GM12873 (cell line): ENCODE results near the gene CWF19L1.
A peak's percentile ranks its signal among the peaks of the same experiment; 100 is the strongest.

Experiments
- TF ChIP-seq, protein P1 (sequence below): IDR thresholded peaks from 2 replicates; pipeline ENCODE4 v1.5.1; 2012; ENCODE audit warnings: low read depth, mild to moderate bottlenecking, moderate library complexity, low read length, control low read depth; ENCODE audit not compliant: insufficient read depth; ENCODE audit errors: missing control alignments

The CWF19L1 gene

DNA sequence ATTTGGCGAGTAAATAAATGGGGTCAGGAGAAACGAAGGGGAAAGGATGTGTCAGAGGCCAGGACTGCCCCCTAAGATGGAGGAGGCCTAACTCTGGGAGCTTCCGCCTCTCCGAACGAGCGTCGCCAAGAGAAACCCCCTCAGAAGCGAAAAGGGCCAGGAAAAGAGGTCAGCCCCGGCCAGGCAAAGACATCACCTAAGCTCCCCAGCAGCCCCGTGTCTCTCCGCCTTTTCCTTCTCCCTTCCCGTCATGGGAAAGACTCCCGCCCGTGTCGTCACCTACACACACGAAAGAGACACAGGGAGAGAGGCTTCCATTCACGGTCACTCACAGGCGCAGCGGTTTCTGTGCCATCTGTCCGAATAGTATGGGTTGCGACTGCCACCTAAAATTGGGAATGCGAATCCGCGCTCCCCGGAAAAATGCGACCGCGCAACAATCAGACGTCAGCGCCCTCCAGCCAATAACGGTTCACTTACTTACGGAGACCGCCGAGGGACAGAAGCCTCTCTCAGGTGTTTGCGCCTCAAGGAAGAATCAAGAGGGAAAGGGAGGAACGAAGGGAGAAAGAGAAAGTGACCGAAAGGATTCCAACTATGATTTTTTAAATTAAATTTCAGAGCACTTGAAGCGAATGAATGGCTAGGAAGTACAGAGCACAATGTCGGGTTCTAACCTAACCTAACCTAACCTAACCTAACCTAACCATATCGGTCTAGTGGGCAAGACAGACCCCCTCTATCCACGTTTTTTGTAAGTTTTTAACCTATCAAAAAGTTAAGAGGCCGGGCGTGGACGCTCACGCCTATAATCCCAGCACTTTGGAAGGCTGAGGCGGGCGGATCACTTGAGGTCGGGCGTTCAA lies at the start of gene CWF19L1:
CWF19L1 (minus strand) TSS at position 400 of the 866 bp plus-strand sequence; CDS start at position 355, 45 bp downstream.
- TF ChIP-seq, protein P1, sequence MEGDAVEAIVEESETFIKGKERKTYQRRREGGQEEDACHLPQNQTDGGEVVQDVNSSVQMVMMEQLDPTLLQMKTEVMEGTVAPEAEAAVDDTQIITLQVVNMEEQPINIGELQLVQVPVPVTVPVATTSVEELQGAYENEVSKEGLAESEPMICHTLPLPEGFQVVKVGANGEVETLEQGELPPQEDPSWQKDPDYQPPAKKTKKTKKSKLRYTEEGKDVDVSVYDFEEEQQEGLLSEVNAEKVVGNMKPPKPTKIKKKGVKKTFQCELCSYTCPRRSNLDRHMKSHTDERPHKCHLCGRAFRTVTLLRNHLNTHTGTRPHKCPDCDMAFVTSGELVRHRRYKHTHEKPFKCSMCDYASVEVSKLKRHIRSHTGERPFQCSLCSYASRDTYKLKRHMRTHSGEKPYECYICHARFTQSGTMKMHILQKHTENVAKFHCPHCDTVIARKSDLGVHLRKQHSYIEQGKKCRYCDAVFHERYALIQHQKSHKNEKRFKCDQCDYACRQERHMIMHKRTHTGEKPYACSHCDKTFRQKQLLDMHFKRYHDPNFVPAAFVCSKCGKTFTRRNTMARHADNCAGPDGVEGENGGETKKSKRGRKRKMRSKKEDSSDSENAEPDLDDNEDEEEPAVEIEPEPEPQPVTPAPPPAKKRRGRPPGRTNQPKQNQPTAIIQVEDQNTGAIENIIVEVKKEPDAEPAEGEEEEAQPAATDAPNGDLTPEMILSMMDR = no peak

DNA sequence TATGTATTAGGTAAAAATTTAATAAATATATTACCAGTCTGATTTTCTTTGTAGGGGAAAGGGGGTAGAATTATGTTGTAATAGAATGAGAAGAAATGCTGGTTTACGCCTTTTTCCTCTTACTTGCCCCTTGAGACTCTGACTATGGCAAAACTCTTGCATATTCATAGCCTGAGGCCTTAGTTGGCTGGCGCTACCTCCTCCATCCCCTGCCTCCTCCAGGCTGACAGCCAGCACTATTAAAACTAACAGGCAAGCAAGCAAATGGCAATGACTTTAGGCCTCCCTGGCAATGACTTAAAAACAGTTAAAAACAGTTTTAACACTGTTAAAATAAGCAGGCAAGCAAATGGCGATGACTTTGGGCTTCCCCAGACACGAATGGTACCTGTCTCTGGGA lies 48.2 kb upstream of the CWF19L1 start:
- TF ChIP-seq, protein P1 = no peak

DNA sequence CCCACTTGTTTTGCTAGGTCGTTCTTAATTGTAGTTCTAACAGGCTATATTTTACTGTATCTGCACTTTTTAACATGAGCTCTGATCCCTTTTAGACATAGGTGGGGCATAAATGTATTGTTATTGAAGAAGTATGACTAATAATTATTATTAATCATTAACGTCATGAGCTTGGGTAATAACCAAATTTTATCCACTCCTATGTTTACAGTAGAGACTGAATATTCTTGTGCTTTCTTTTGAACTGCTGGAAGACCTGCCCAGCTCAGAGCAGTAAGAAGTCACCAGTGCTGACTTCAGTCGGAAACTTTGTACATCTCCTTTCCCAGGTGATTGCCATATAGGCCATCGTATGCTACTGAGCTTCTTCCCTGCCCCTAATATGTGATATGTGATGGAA lies 43.9 kb upstream of the CWF19L1 start:
- TF ChIP-seq, protein P1 = no peak

- TF ChIP-seq, protein P1 = no peak
Observed at GRCh38 chr10:100307684-100308083, 40.2 kb upstream of the CWF19L1 start.

- TF ChIP-seq, protein P1 = no peak
Observed at GRCh38 chr10:100306861-100307260, 39.4 kb upstream of the CWF19L1 start.

DNA sequence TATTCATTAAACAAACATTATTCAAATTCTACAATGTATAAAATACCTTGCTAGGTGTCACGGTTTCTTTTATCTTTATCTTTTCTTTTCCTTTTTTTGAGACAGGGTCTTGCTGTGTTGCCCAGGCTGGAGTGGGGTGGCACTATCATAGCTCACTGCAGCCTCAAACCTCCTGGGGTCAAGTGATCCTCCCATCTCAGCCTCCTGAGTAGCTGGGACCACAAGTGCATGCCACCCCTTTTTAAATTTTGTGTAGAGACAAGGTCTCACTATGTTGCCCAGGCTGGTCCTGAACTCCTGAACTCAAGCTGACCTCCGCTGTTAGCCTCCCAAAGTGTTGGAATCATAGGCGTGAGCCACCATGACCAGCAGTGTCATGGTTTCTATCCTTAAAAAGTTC lies 37.0 kb upstream of the CWF19L1 start:
- TF ChIP-seq, protein P1 = no peak

DNA sequence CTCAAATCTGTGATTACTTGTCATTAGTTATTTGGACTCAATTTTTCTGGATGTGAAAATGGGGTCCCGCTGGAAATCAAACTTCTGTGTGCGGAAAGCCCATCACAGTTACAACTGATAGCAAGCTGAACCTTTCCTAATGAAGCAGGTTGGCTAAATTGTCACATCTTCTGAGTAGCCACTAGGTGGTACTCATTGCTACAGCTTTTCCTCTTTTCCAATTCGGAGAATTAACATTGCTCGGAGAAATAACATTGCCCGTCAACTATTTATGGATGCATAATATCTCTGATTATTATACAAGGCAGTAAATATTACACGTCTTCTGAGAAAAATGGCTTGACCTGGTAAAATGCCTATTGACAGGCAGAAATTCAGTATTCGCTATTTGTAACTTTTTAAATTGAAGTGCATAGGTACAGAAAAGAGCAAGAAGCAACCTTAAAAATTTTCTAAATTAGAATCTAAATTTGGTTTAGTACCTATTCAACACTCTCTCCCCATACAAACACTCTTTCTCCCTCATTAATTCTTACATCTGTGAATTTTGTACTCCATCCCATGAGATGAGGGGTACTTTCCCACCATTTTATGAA lies 36.4 kb upstream of the CWF19L1 start:
- TF ChIP-seq, protein P1 = peak; percentile 68
